Measurements from ENCODE around the gene RRAGA.

RRAGA gene

GRCh38 chr9:19023078-19023477 lies 26.1 kb upstream of the RRAGA start:
- no peak overlapping the region for H3K27ac ChIP-seq
- TF ChIP-seq CTCF (IDR thresholded peaks at IDR 0.05) (no peak), ZFX (IDR thresholded peaks at IDR 0.05; ENCODE audit: borderline replicate concordance) (no peak)

GRCh38 chr9:19026375-19026774 lies 22.9 kb upstream of the RRAGA start:
- TF ChIP-seq ZFX (IDR thresholded peaks at IDR 0.05; ENCODE audit: borderline replicate concordance) (no peak), CTCF (IDR thresholded peaks at IDR 0.05) (no peak)
- no peak overlapping the region for H3K27ac ChIP-seq

GRCh38 chr9:19027825-19028224 lies 21.4 kb upstream of the RRAGA start:
- TF ChIP-seq CTCF (IDR thresholded peaks at IDR 0.05) (no peak), ZFX (IDR thresholded peaks at IDR 0.05; ENCODE audit: borderline replicate concordance) (no peak)
- no peak overlapping the region for H3K27ac ChIP-seq

GRCh38 chr9:19028835-19029451 lies 20.3 kb upstream of the RRAGA start:
- H3K27ac ChIP-seq = no peak overlapping the region
- TF ChIP-seq ZFX (IDR thresholded peaks at IDR 0.05; ENCODE audit: borderline replicate concordance) = no peak
- TF ChIP-seq CTCF (IDR thresholded peaks at IDR 0.05) = peak; percentile 83

GRCh38 chr9:19030899-19031298 lies 18.3 kb upstream of the RRAGA start:
- TF ChIP-seq CTCF (IDR thresholded peaks at IDR 0.05) (no peak), ZFX (IDR thresholded peaks at IDR 0.05; ENCODE audit: borderline replicate concordance) (no peak)
- H3K27ac ChIP-seq = no peak overlapping the region

- TF ChIP-seq ZFX (IDR thresholded peaks at IDR 0.05; ENCODE audit: borderline replicate concordance) (no peak), CTCF (IDR thresholded peaks at IDR 0.05) (no peak)
- H3K27ac ChIP-seq = no peak overlapping the region
Observed at GRCh38 chr9:19032406-19032805, 16.8 kb upstream of the RRAGA start.

- no peak within 1 kb of the TSS for H3K27ac ChIP-seq
- TF ChIP-seq ZFX (IDR thresholded peaks at IDR 0.05; ENCODE audit: borderline replicate concordance) (no peak), CTCF (IDR thresholded peaks at IDR 0.05) (no peak)
Observed at GRCh38 chr9:19033015-19033414, 16.2 kb upstream of the RRAGA start, which contains the start of gene SAXO1. Gene SAXO1 (minus strand): TSS chr9:19033209. CDS start chr9:19032908, 301 bp downstream.
